NCI-H2029 treated with DMSO at 0.1 percent for 48 hours (cell line): ENCODE data around the gene YY1.
"Not testable (repeated sequence)": the region's sequence is repeated elsewhere in the genome, so short reads cannot be mapped to it uniquely, and the experiment has no call there.

ENCODE experiments used
- DNase-seq: peaks from one replicate; lab custom pipeline; 2025; lab: John Stamatoyannopoulos, UW

The YY1 gene

GRCh38 chr14:100285021-100285912 is 46.3 kb downstream of the YY1 start:
- DNase-seq: no peak

GRCh38 chr14:100285913-100286400 is 47.0 kb downstream of the YY1 start:
- DNase-seq: no peak

GRCh38 chr14:100286484-100287191 is 47.7 kb downstream of the YY1 start:
- DNase-seq: no peak

GRCh38 chr14:100287202-100287997 is 48.5 kb downstream of the YY1 start:
- DNase-seq: no peak

- not testable (repeated sequence) for DNase-seq
Measured at GRCh38 chr14:100287998-100288295, 49.0 kb downstream of the YY1 start.

- DNase-seq: no peak
Measured at GRCh38 chr14:100288382-100289185, 49.6 kb downstream of the YY1 start.

GRCh38 chr14:100289916-100290606 is 51.1 kb downstream of the YY1 start:
- DNase-seq: no peak

GRCh38 chr14:100290607-100291304 is 51.8 kb downstream of the YY1 start:
- DNase-seq: no peak

GRCh38 chr14:100291305-100292075 is 52.5 kb downstream of the YY1 start:
- no peak for DNase-seq

- no peak for DNase-seq
Measured at GRCh38 chr14:100292301-100292775, 53.4 kb downstream of the YY1 start.

GRCh38 chr14:100292776-100293461 is 54.0 kb downstream of the YY1 start:
- no peak for DNase-seq

- no peak for DNase-seq
Measured at GRCh38 chr14:100293497-100294212, 54.7 kb downstream of the YY1 start.

GRCh38 chr14:100294213-100294962 is 55.4 kb downstream of the YY1 start:
- no peak for DNase-seq

GRCh38 chr14:100294963-100295330 is 56.0 kb downstream of the YY1 start:
- DNase-seq: no peak

GRCh38 chr14:100295376-100296105 is 56.6 kb downstream of the YY1 start:
- no peak for DNase-seq

GRCh38 chr14:100296106-100296651 is 57.2 kb downstream of the YY1 start:
- no peak for DNase-seq
